ENCODE measurements around the gene GXYLT2.

The GXYLT2 gene

DNA sequence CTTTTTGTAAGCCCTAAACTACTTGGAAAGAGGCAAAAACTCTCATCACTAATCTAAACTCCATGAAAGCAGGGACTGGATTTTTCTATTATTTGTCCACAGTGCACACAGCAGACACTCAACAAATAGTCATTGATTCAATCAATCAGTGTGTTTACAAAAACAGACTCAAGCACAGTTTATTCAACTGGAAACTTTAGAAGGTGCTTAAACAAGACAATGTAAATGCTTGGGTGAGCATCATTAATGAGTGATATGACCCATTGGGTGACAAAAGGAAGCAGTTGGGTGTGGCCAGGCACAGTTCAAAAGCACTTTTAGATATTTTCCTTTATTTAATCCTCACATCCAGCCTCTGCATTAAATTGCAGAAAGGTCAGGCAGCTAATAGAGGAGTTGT is 76.8 kb downstream of the GXYLT2 start:
- TF ChIP-seq, protein P1, sequence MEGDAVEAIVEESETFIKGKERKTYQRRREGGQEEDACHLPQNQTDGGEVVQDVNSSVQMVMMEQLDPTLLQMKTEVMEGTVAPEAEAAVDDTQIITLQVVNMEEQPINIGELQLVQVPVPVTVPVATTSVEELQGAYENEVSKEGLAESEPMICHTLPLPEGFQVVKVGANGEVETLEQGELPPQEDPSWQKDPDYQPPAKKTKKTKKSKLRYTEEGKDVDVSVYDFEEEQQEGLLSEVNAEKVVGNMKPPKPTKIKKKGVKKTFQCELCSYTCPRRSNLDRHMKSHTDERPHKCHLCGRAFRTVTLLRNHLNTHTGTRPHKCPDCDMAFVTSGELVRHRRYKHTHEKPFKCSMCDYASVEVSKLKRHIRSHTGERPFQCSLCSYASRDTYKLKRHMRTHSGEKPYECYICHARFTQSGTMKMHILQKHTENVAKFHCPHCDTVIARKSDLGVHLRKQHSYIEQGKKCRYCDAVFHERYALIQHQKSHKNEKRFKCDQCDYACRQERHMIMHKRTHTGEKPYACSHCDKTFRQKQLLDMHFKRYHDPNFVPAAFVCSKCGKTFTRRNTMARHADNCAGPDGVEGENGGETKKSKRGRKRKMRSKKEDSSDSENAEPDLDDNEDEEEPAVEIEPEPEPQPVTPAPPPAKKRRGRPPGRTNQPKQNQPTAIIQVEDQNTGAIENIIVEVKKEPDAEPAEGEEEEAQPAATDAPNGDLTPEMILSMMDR (IDR thresholded peaks at IDR 0.05; ENCODE audit: insufficient read depth, missing control alignments) = no peak
- DNase-seq (ENCODE audit: insufficient read length, low spot score) (no peak), FAIRE-seq (no peak)

DNA sequence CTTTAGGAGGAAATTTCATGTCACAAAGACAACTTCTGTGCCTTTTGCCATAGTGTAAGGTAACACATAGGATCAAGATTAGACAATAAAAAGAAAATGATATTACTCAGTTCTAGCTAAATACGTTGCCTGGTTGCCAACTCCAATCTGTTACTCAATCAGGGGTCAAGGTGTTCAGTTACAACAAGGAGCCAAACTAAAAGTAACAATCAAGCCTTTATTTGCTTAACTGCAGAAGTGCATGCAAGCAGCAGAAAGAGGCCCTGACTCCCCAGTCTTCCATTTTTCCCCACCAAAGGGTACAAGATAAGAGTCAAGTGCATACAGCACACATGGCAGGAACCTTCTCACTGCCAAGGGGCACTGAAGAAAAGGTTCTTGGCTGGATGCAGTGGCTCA is 80.4 kb downstream of the GXYLT2 start:
- no peak for FAIRE-seq
- no peak for DNase-seq (ENCODE audit: insufficient read length, low spot score)
- TF ChIP-seq, protein P1 (IDR thresholded peaks at IDR 0.05; ENCODE audit: insufficient read depth, missing control alignments) = no peak

DNA sequence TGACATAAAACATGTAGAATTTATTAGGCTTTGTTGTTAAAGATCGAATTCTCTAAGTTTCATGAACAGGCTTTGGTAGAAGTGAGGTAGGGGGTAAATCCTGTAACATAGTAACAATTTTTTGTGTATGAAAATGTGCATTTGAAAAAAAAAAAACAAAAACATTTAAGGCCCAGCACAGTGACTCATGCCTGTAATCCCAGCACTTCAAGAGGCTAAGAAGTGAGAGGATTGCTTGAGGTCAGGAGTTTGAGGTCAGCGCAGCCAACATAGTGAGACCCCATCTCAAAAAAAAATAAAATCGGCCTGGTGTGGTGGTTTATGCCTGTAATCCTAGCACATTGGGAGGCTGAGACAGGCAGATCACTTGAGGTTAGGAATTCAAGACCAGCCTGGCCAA is 81.9 kb downstream of the GXYLT2 start:
- DNase-seq (ENCODE audit: insufficient read length, low spot score) = no peak
- no peak for FAIRE-seq
- TF ChIP-seq, protein P1 (IDR thresholded peaks at IDR 0.05; ENCODE audit: insufficient read depth, missing control alignments) = no peak

DNA sequence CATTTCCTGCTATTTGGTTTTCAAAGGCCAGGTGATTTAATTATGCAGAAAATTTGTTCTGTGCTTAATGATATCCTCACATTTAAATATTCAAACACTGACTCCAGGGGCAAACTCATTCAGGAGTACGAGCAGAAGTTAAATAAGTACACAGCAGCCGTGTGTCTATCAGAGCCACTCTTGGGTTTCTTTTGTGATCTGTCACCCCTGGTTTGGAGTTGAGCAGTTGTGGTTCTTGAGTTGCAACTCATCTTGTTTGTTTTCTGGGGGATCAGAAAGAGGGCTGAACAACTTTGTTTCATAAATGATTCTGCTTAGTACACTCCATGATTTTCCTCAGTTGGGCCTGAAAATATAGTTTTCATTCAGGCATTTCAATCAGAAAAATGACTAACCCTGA is 83.1 kb downstream of the GXYLT2 start:
- TF ChIP-seq, protein P1 (IDR thresholded peaks at IDR 0.05; ENCODE audit: insufficient read depth, missing control alignments) = no peak
- FAIRE-seq = no peak

DNA sequence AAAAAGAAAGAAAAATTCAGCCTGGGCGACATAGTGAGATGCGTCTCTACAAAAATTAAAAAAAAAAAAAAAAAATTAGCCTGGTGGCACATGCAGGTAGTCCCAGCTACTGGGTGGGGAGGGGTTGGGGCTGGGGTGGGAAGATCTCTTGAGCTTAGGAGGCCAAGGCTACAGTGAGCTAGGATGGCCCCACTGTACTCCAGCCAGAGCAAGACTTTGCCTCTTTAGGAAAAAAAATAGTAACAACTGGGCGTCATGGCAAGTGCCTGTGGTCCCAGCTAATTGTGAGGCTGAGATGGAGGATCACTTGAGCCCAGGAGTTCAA is 84.8 kb downstream of the GXYLT2 start:
- FAIRE-seq = no peak

More for the DNA sequence above, 83.1 kb downstream of the GXYLT2 start:
- DNase-seq (ENCODE audit: insufficient read length, low spot score) = no peak

DNA sequence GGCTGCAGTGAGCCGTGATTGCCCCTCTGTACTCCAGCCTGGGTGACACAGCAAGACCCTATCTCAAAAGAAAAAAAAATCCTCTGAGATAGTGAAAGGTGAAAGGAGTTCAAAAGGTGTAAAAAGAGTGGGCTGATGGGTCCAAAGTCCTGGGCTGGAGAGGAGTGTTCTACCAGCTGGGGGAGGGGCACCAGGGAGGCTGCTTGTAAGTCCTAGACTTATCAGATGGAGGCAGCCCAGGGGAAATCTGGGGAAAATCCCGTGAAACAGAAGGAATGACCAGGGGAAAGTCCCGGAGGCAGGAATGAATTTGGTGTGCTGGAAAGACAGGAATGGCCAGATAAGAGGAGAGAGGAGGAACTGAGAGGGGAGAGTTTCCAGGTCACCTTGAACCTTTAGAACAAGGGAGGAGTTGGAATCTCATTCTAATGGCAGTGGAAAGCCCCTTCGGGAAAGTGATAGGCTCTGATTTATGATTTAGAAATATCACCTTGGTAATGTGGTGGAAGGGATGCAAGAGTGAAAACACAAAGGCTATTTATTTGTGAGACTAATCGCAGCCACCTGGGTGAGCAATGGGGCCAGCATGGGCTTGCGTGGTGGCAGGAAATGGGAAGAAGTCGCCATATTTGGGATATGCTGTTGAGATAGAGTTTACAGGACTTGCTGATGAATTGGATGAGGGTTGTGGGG is 85.3 kb downstream of the GXYLT2 start:
- TF ChIP-seq, protein P1 (IDR thresholded peaks at IDR 0.05; ENCODE audit: insufficient read depth, missing control alignments) = no peak
- FAIRE-seq (no peak), DNase-seq (ENCODE audit: insufficient read length, low spot score) (no peak)

More for the DNA sequence above, 84.8 kb downstream of the GXYLT2 start:
- DNase-seq (ENCODE audit: insufficient read length, low spot score) = no peak
- TF ChIP-seq, protein P1 (IDR thresholded peaks at IDR 0.05; ENCODE audit: insufficient read depth, missing control alignments) = no peak

DNA sequence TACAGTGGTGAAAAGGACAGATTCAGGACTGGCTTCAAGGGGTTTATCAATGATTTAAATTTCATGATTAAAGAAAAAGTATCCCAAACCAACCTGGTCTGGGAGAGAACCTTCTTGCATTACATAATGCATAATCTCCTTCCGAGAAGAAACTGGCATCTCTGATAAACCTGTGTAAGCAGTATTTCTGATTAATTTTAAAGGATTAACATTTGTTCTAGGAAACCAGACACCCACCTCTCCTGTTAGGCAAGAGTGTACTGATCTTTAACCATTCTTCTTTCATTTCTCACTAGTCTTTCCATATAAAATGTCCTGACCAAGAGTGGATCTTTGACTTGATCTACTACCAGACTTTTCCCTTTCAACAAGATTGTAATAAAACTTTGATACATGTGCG is 85.9 kb downstream of the GXYLT2 start:
- no peak for DNase-seq (ENCODE audit: insufficient read length, low spot score)
- FAIRE-seq = peak; percentile 51
- TF ChIP-seq, protein P1 (IDR thresholded peaks at IDR 0.05; ENCODE audit: insufficient read depth, missing control alignments) = no peak
